GM12875 (cell line): ENCODE data around the gene WWOX.

ENCODE experiments used
- H3K4me3 ChIP-seq: one replicate; pipeline ENCODE4 v1.5.1; 2011; ENCODE audit warnings: low read depth, low read length, control low read depth
- CTCF ChIP-seq: IDR thresholded peaks from 2 replicates; pipeline ENCODE4 v1.5.1; 2011; ENCODE audit warnings: low read depth, mild to moderate bottlenecking, control low read depth, inconsistent platforms, low read length, moderate library complexity, borderline replicate concordance; ENCODE audit not compliant: insufficient read depth

The WWOX gene

GRCh38 chr16:78102865-78103264 is 3.4 kb downstream of the WWOX start:
- no peak for TF ChIP-seq CTCF
- H3K4me3 ChIP-seq, result no peak overlapping the region

GRCh38 chr16:78105517-78105916 is 6.1 kb downstream of the WWOX start:
- TF ChIP-seq CTCF, result no peak
- H3K4me3 ChIP-seq, result no peak overlapping the region

GRCh38 chr16:78106686-78107085 is 7.2 kb downstream of the WWOX start:
- no peak for TF ChIP-seq CTCF
- no peak overlapping the region for H3K4me3 ChIP-seq

- no peak for TF ChIP-seq CTCF
- H3K4me3 ChIP-seq, result no peak overlapping the region
These were observed 9.0 kb downstream of the WWOX start for GRCh38 chr16:78108451-78108850.

- no peak for TF ChIP-seq CTCF
- H3K4me3 ChIP-seq, result no peak overlapping the region
These were observed 13.8 kb downstream of the WWOX start for GRCh38 chr16:78113258-78113657.

GRCh38 chr16:78115659-78116058 is 16.2 kb downstream of the WWOX start:
- no peak overlapping the region for H3K4me3 ChIP-seq
- TF ChIP-seq CTCF, result no peak

GRCh38 chr16:78116946-78117345 is 17.5 kb downstream of the WWOX start:
- no peak overlapping the region for H3K4me3 ChIP-seq
- no peak for TF ChIP-seq CTCF
